Left lung (tissue), 10 donors: ENCODE results near the gene SERPINE3. TPM values are rescaled to one million over a fixed set of nuclear protein-coding genes. Genes with fewer than 3 reads are reported as not detected.

Experiments
- ATAC-seq: fragments of 200-7000 bp; cut with Tn5 transposase; one replicate; pipeline ENCODE4 v1.9.1; 2020; ENCODE audit warnings: moderate library complexity
- DNase-seq, 4 donors: peaks; one replicate each; pipeline ENCODE4 v3.0.0-alpha.2; 2013 to 2020
- H3K27ac ChIP-seq, 2 donors: fragments of 200-600 bp; sonication (generic) in 1 of 2; one replicate each; pipeline versions ENCODE4 v1.5.0 to v1.8.0; 2020 to 2021
- H3K27me3 ChIP-seq, 2 donors: fragments of 200-600 bp; sonication (generic) in 1 of 2; one replicate each; pipeline versions ENCODE4 v1.5.0 to v1.8.0; 2020 to 2021
- H3K36me3 ChIP-seq, 2 donors: fragments of 200-600 bp; sonication (generic) in 1 of 2; one replicate each; pipeline versions ENCODE4 v1.5.0 to v1.8.0; 2020 to 2021
- H3K4me1 ChIP-seq, 2 donors: fragments of 200-600 bp; one replicate each; pipeline ENCODE4 v1.8.0; 2021
- H3K4me3 ChIP-seq, 2 donors: fragments of 200-600 bp; sonication (generic) in 1 of 2; one replicate each; pipeline versions ENCODE4 v1.5.0 to v1.8.0; 2020 to 2021; ENCODE audit warnings: mild to moderate bottlenecking in 1 of 2
- H3K9me3 ChIP-seq, 2 donors: fragments of 200-600 bp; sonication (generic) in 1 of 2; one replicate each; pipeline versions ENCODE4 v1.5.0 to v1.8.0; 2020 to 2021
- CTCF ChIP-seq, 2 donors: fragments of 200-600 bp; sonication (generic) in 1 of 2; IDR thresholded peaks; one replicate each; pipeline versions ENCODE4 v1.5.0 to v1.8.0; 2021; ENCODE audit warnings: antibody characterized with exemption in 2 of 2
- intact Hi-C, 2 donors: fragments of 100-400 bp; cut with DNase I; formaldehyde crosslinking; loops; one replicate each; pipeline versions ENCODE4 v1.11.2 to v1.14.2; 2022
- polyA plus RNA-seq, 6 donors: library from polyadenylated mRNA; unstranded; fragments of 120-200 nt; gene quantifications; one replicate each; pipeline ENCODE4 v1.2.1, GENCODE V29; 2013; ENCODE audit not compliant: insufficient read length in 6 of 6
- total RNA-seq, 2 donors: library from RNA; stranded (reverse); fragmentation: NEBNext Ultra II Directional; extraction: Animal tissue kit (Norgen Biotek cat#: 25700); gene quantifications; one replicate each; pipeline ENCODE4 v1.2.1, GENCODE V29; 2021
- donor health status: DM: no; HTN: yes; CAD: no.
- donor health status: DM: no; HTN: no; CAD: no.

SERPINE3 gene
- total and polyA plus RNA-seq, 8 donors = 0.52 to 1.2 (median 0.95) TPM; not detected in 2

DNA sequence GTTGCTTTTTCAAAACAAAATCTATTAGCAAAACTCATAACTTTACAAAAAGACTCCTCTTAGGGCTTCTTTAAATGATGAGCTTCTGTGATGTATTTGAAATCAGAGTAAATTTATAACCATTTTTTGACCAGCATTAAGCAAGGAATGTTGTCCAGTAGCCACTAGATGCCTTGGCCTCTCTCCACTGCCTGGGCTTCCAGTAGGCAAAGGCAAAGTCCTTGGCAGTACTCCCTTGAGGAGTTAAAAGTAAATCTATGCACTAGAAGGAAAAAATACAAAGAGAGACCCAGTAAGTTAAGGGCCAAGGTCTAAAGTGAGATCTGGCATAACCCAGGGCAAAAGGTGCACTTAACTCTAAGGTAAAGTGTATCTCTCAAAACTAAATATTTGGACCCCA lies 9.5 kb downstream of the SERPINE3 start:
- intact Hi-C loops = no loop called here
- H3K4me3 ChIP-seq = no peak overlapping the region
- no peak for DNase-seq
- ATAC-seq = no peak
- no peaks in the 10 kb centered on the region for H3K9me3 ChIP-seq
- no peaks in the 10 kb centered on the region for H3K4me1 ChIP-seq
- no peaks in the 10 kb centered on the region for H3K36me3 ChIP-seq
- TF ChIP-seq CTCF (IDR thresholded peaks at IDR 0.05) = no peak
- no peak overlapping the region for H3K27ac ChIP-seq
- H3K27me3 ChIP-seq = no peaks in the 10 kb centered on the region

- Histone ChIP-seq H3K27ac (no peak overlapping the region), H3K36me3 (peaks cover 0 to 2% of the 10 kb centered on the region in 2 donors), H3K4me3 (no peak overlapping the region), H3K4me1 (no peaks in the 10 kb centered on the region), H3K27me3 (no peaks in the 10 kb centered on the region), H3K9me3 (no peaks in the 10 kb centered on the region)
- intact Hi-C loops = no loop called here
- no peak for TF ChIP-seq CTCF (IDR thresholded peaks at IDR 0.05)
- no peak for ATAC-seq
- no peak for DNase-seq
Measured at GRCh38 chr13:51355217-51355616, 15.7 kb downstream of the SERPINE3 start.

DNA sequence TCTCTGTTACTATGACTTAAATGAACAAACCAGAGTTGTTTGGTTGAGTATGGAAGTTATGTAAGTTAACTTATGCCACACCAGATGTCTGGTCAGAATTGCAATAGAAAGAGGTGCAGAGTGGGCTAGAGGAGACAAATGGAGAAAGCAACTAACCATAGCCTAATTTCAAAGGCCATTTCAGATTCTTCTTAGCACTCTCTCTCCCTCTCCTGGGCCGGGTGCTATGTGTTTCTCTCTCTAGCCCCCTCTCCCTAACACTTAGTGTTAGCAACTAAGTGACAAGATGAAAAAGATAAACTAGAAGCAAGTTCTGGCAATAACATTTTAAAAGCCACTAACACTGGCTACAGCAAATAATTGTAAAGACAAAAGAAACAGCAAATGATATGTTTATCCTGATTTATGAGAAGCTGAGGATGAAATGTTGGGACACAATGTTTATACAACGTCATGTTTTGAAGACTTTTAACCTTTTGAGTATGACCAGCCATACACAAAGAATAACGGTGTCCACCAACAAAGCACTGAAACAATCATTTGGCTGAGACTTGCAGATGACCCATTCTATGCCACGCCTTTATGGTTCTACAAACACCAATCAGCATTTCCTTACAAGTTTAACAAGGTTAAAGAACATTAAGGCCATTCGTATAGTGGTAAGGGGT lies 18.6 kb downstream of the SERPINE3 start:
- peaks cover 0 to 31% of the 10 kb centered on the region in 2 donors for H3K36me3 ChIP-seq
- H3K27ac ChIP-seq = no peak overlapping the region
- no peak for ATAC-seq
- no peaks in the 10 kb centered on the region for H3K9me3 ChIP-seq
- no peak overlapping the region for H3K4me3 ChIP-seq
- intact Hi-C loops = no loop called here
- H3K27me3 ChIP-seq = no peaks in the 10 kb centered on the region
- DNase-seq = no peak
- no peak for TF ChIP-seq CTCF (IDR thresholded peaks at IDR 0.05)
- H3K4me1 ChIP-seq = no peaks in the 10 kb centered on the region

- Histone ChIP-seq H3K27me3 (no peaks in the 10 kb centered on the region), H3K4me3 (no peak overlapping the region), H3K36me3 (peaks cover 0 to 43% of the 10 kb centered on the region in 2 donors), H3K9me3 (no peaks in the 10 kb centered on the region), H3K27ac (no peak overlapping the region), H3K4me1 (no peaks in the 10 kb centered on the region)
- intact Hi-C loops = no loop called here
- DNase-seq (no peak), ATAC-seq (no peak)
- TF ChIP-seq CTCF (IDR thresholded peaks at IDR 0.05) = no peak
Measured at GRCh38 chr13:51359352-51359751, 19.9 kb downstream of the SERPINE3 start.

GRCh38 chr13:51360489-51360888 lies 21.0 kb downstream of the SERPINE3 start:
- H3K27me3 ChIP-seq = no peaks in the 10 kb centered on the region
- H3K4me1 ChIP-seq = no peaks in the 10 kb centered on the region
- no peaks in the 10 kb centered on the region for H3K9me3 ChIP-seq
- intact Hi-C loops = no loop called here
- no peak for DNase-seq
- H3K4me3 ChIP-seq = no peak overlapping the region
- no peak overlapping the region for H3K27ac ChIP-seq
- peaks cover 0 to 54% of the 10 kb centered on the region in 2 donors for H3K36me3 ChIP-seq
- no peak for ATAC-seq
- TF ChIP-seq CTCF (IDR thresholded peaks at IDR 0.05) = no peak
